Stomach (tissue), 4 donors: ENCODE data around the gene CCDC148.

Experiments
- CTCF ChIP-seq, 7 experiments: fragments of 450-650 bp in 4 of 7; fragments of 200-600 bp in 3 of 7; sonication (generic) in 3 of 7; IDR thresholded peaks; one replicate each; pipeline ENCODE4 v1.5.1; 2016 to 2019; ENCODE audit warnings: antibody characterized with exemption in 7 of 7, control low read depth in 2 of 7, mild to moderate bottlenecking in 1 of 7
- POLR2A ChIP-seq, 4 donors: fragments of 450-650 bp; IDR thresholded peaks; one replicate each; pipeline ENCODE4 v1.6.1; 2016; ENCODE audit warnings: antibody characterized with exemption in 4 of 4, control low read depth in 2 of 4, mild to moderate bottlenecking in 1 of 4, moderate library complexity in 1 of 4

- no peak for TF ChIP-seq CTCF (IDR thresholded peaks at IDR 0.05)
- no peak for TF ChIP-seq POLR2A (IDR thresholded peaks at IDR 0.05)
Observed at GRCh38 chr2:158131483-158131912, 325.1 kb downstream of the CCDC148 start.
